MCF 10A (cell line): ENCODE measurements around the gene IGFBPL1. TPM values are rescaled to one million over a fixed set of nuclear protein-coding genes. Genes with fewer than 3 reads are reported as not detected.

ENCODE experiments used
- BruUV-seq: library from RNA; stranded (reverse); fragments of 400-500 nt; replicated peaks from 2 replicates; lab custom pipeline; 2021; lab: Mats Ljungman, UMichigan
- CTCF ChIA-PET: fragments of 300-600 bp; sonication (Branson Sonifier 250); formaldehyde crosslinking; extraction: SDS; loops from one replicate; lab custom pipeline; 2021; ENCODE audit warnings: antibody characterized with exemption, inconsistent platforms; lab: Yijun Ruan, JAX
- POLR2A ChIA-PET: fragments of 300-600, 350-650 bp; sonication (Branson Sonifier 250); formaldehyde crosslinking; extraction: SDS; loops from one replicate; lab custom pipeline; 2020; ENCODE audit warnings: antibody characterized with exemption, inconsistent platforms; lab: Yijun Ruan, JAX
- DNase-seq: peaks from one replicate; pipeline ENCODE4 v3.0.0-alpha.2; 2018; ENCODE audit not compliant: unreplicated experiment
- H3K27ac Mint-ChIP-seq: one replicate; pipeline ENCODE4 v1.8.0; 2022; ENCODE audit warnings: mild to moderate bottlenecking, low read depth, mixed read lengths; ENCODE audit not compliant: unreplicated experiment
- H3K27me3 Mint-ChIP-seq: one replicate; pipeline ENCODE4 v1.8.0; 2022; ENCODE audit warnings: mixed read lengths; ENCODE audit not compliant: insufficient read depth, unreplicated experiment
- H3K36me3 Mint-ChIP-seq: one replicate; pipeline ENCODE4 v1.8.0; 2022; ENCODE audit warnings: mild to moderate bottlenecking, moderate library complexity, mixed read lengths; ENCODE audit not compliant: insufficient read depth, unreplicated experiment
- H3K4me1 Mint-ChIP-seq: one replicate; pipeline ENCODE4 v1.8.0; 2022; ENCODE audit warnings: mixed read lengths; ENCODE audit not compliant: insufficient read depth, unreplicated experiment
- H3K4me3 Mint-ChIP-seq: one replicate; pipeline ENCODE4 v1.8.0; 2022; ENCODE audit warnings: mild to moderate bottlenecking, moderate library complexity, mixed read lengths; ENCODE audit not compliant: unreplicated experiment
- H3K9me3 Mint-ChIP-seq: one replicate; pipeline ENCODE4 v1.8.0; 2022; ENCODE audit warnings: mixed read lengths; ENCODE audit not compliant: unreplicated experiment
- intact Hi-C: fragments of 100-400 bp; cut with micrococcal nuclease; formaldehyde crosslinking; loops from 2 replicates; pipeline ENCODE4 v1.14.1; 2022
- total RNA-seq: library from RNA; stranded (reverse); gene quantifications from 2 replicates; pipeline ENCODE4 v1.2.3, GENCODE V29; 2022
- TF ChIP-seq, protein P1 (sequence below): fragments of 200-600 bp; IDR thresholded peaks from one replicate; pipeline ENCODE4 v1.8.0; 2022; ENCODE audit warnings: antibody characterized with exemption, mild to moderate bottlenecking; ENCODE audit not compliant: unreplicated experiment

The IGFBPL1 gene
- total RNA-seq, 1 experiment from 2014 or later = not detected

DNA sequence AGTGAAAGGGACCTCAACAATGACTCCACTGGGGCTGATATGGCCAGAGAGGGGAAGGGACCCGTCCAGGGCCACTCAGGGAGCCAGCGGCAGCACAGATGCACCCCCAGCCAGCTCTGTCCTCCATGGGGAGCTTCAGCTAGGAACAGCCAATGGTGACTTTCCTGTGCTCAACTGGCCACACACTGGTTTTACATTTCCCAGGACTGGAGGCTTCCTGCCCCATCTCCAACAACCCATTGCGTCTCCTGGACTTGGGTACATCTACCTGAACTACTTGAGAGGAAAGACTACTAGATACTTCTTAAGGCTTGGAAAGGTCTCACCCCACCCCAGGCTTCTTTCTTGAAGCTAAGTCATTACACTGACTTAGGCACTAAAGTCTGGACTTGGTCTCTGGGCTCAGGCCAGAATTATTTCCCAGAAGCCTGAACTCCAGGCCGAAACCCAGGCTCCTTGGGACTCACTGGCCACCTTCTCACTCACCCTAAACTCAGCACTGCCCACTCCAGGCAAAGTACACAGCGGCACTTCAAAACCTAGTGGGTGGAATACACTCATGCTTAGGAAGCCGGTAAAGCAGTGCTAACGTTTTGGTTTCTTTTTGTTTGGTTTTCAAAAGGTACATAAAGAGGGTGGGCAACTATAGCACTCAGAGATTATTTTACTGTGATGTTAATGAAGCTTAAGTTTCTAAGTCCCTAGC is 1.5 kb downstream of the IGFBPL1 start:
- intact Hi-C loops = no loop called here
- Mint-ChIP-seq H3K9me3 (no peaks in the 10 kb centered on the region), H3K36me3 (no peaks in the 10 kb centered on the region), H3K4me3 (no peak overlapping the region), H3K27me3 (peaks cover 31% of the 10 kb centered on the region), H3K27ac (no peak overlapping the region), H3K4me1 (no peaks in the 10 kb centered on the region)
- POLR2A ChIA-PET = no interaction called here
- DNase-seq = no peak
- TF ChIP-seq, protein P1, sequence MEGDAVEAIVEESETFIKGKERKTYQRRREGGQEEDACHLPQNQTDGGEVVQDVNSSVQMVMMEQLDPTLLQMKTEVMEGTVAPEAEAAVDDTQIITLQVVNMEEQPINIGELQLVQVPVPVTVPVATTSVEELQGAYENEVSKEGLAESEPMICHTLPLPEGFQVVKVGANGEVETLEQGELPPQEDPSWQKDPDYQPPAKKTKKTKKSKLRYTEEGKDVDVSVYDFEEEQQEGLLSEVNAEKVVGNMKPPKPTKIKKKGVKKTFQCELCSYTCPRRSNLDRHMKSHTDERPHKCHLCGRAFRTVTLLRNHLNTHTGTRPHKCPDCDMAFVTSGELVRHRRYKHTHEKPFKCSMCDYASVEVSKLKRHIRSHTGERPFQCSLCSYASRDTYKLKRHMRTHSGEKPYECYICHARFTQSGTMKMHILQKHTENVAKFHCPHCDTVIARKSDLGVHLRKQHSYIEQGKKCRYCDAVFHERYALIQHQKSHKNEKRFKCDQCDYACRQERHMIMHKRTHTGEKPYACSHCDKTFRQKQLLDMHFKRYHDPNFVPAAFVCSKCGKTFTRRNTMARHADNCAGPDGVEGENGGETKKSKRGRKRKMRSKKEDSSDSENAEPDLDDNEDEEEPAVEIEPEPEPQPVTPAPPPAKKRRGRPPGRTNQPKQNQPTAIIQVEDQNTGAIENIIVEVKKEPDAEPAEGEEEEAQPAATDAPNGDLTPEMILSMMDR = no peak
- CTCF ChIA-PET = interaction anchor here (0.6 to 6.0 kb wide), 2 partner anchors 10 to 11 kb away, joined by 3 to 37 read pairs; no protein-coding TSS in a partner anchor
- no TSS peak for BruUV-seq

DNA sequence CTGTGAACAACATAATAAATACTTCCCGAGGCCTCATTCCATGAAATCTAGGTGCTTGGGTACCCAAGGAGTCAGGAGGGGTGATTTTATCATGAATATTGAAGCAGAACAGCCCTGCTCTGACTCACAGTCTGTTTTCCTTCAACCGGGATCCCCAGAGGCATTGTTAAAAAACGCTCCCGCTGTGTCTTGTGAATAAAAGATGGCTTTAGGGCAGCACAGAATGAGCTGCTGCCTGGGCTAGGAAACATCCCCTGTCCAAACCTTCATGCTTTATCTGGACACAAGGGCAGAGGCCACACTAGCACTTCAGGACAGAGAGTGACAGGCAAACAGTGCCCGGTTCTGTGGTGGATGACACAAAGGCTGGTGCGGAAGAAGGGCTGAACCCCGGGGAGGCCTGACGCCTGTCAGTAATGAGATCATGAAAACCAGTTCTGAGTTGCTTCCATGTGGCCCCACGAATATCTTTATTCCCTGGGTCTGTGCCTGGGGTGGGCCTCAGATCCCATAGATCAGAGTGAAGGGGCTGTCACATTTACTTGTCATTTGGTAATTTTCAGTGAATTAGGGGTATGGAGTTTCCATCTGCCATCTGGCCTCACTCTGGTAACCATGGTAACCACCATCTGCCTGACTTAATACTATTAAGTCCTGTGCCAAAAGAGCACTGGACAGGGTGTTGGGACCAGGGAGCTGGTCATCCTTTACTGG is 2.6 kb downstream of the IGFBPL1 start:
- TF ChIP-seq, protein P1 = no peak
- Mint-ChIP-seq H3K27me3 (peaks cover 20% of the 10 kb centered on the region), H3K9me3 (no peaks in the 10 kb centered on the region), H3K36me3 (no peaks in the 10 kb centered on the region), H3K4me1 (no peaks in the 10 kb centered on the region), H3K27ac (no peak overlapping the region), H3K4me3 (no peak overlapping the region)
- CTCF ChIA-PET = interaction anchor here (3.7 to 6.0 kb wide), 2 partner anchors 12 to 21 kb away, joined by 18 to 37 read pairs; no protein-coding TSS in a partner anchor
- DNase-seq = no peak
- no TSS peak for BruUV-seq
- POLR2A ChIA-PET = interaction anchor here (0.6 kb wide), 1 partner anchor 537 kb away, joined by 5 read pairs; no protein-coding TSS in a partner anchor
- intact Hi-C loops = no loop called here

DNA sequence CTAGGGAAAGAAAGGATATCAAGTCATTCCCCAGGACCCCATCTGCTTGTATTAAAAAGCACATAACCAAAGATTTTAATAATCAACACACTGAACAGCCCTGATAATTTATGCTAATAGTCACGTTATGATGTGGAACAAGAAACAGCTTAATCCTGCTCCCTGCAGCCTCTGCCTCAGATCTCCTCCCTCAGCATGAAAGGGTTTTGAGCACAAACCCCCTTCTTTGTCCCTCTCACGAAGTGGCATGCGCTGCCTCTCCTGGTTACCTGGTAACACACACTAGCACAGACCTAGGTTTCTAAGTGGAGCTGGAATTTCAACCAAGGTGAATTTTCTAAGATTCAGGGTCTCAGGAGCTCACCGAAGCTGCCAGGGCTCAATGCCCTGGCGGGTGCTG is 5.1 kb downstream of the IGFBPL1 start:
- no TSS peak for BruUV-seq
- DNase-seq = no peak
- CTCF ChIA-PET = interaction anchor here (1.2 to 6.0 kb wide), 4 partner anchors 10 to 55 kb away, joined by 3 to 37 read pairs (median 11); no protein-coding TSS in a partner anchor

More for the DNA sequence above, 5.1 kb downstream of the IGFBPL1 start:
- H3K36me3 Mint-ChIP-seq = no peaks in the 10 kb centered on the region
- H3K4me3 Mint-ChIP-seq = no peak overlapping the region
- no peaks in the 10 kb centered on the region for H3K4me1 Mint-ChIP-seq
- H3K9me3 Mint-ChIP-seq = no peaks in the 10 kb centered on the region
- TF ChIP-seq, protein P1 = no peak
- H3K27me3 Mint-ChIP-seq = peaks cover 6% of the 10 kb centered on the region
- no peak overlapping the region for H3K27ac Mint-ChIP-seq
- POLR2A ChIA-PET = no interaction called here
- intact Hi-C loops = loop anchor here (10.0 kb wide), 1 partner anchor 156 kb away; no protein-coding TSS in a partner anchor
